ENCODE data around the gene HSP90AA1.
"Not testable (repeated sequence)": the region's sequence is repeated elsewhere in the genome, so short reads cannot be mapped to it uniquely, and the experiment has no call there.

DNA sequence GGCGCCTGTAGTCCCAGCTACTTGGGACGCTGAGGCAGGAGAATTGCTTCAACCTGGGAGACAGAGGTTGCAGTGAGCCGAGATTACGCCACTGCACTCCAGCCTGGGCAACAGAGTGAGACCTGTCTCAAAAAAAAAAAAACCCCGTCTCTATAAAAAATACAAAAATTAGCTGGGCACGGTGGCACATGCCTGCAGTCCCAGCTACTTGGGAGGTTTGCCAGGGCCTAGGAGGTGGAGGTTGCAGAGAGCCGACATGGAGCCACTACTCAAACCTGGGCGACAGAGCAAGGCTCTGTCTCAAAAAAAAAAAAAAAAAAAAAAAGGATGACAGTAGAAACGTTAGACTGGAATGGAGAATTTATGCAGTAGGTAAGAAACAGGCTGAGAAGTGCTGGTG, 47.2 kb upstream of the HSP90AA1 start:
- not testable (repeated sequence) for TF ChIP-seq POLR2A, POU2F2 (IDR thresholded peaks at IDR 0.05; ENCODE audit: low read depth, low read length)

Measured in GM12891 (cell line).